ENCODE results near the gene RCCD1. TPM values are rescaled to one million over a fixed set of nuclear protein-coding genes. Genes with fewer than 3 reads are reported as not detected.
A peak's percentile ranks its signal among the peaks of the same experiment; 100 is the strongest.

The RCCD1 gene
- polyA plus RNA-seq, 3 donors: 13.0 to 16.0 (median 15.1) TPM

DNA sequence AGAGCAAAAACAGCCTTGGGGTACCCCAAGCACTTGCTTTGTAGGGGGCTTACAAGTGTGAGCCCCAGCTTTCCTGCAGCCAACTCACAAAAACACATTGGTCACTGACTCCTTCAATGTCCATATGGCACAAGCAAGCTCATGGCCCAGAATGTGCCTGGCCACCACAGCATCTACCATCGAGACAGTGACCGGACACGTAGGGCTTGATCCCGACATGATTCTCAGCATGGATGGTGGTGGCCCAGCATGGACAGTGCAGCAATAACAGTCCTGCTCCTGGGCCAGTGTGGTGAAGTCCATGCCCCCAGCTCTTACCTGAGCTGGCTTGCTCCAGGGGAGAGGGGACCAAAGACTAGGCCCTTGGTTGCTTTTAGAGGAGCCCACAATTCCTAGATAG, 13.6 kb upstream of the RCCD1 start:
- no peak for DNase-seq (ENCODE audit: low read depth in 3 of 3, low spot score in 2 of 3)

DNA sequence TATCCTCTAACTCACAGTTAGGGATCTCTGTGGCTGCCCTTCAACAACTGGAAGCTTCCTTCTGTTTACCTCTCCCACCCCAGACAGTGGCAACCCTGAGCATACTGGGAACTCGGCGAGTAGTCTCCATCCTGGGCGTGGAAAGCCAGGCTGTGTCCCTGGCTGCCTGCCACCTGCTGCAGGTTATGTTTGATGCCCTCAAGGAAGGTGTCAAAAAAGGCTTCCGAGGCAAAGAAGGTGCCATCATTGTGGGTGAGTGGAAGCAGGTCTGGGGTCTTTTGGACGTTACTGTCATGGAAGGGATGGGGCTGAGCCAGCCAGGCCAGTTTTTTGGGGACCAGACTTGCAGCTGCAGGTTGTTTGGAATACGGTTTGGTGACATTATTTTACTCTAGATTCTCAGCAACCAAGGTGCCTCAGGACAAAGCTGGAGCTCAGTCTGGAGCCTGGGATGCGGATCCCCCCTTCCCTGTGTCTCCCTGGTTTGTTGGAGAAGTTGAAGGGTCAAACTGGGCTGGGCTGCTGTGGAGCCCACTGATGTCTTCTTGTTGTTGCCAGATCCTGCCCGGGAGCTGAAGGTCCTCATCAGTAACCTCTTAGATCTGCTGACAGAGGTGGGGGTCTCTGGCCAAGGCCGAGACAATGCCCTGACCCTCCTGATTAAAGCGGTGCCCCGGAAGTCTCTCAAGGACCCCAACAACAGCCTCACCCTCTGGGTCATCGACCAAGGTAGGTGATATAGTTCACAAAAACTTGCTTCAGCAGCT, 12.1 kb upstream of the RCCD1 start:
- DNase-seq (ENCODE audit: low read depth in 3 of 3, low spot score in 2 of 3): no peak

DNA sequence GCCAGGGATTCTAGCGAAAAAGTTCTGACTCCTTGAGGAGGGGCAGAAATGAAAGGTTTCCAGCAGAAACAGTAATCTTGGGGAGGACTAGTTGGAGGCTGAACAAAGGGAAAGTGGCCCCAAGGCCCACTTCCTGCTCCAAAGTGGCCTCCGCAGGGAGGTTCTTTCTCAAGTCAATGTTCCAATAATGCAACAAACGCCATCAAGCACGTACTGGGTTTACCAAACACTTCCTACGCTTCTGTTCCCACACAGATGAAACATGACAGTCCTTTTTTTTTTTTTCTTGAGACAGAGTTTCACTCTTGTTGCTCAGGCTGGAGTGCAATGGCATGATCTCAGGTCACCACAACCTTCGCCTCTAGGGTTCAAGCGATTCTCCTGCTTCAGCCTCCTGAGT, 9.6 kb upstream of the RCCD1 start:
- no peak for DNase-seq (ENCODE audit: low read depth in 3 of 3, low spot score in 2 of 3)

DNA sequence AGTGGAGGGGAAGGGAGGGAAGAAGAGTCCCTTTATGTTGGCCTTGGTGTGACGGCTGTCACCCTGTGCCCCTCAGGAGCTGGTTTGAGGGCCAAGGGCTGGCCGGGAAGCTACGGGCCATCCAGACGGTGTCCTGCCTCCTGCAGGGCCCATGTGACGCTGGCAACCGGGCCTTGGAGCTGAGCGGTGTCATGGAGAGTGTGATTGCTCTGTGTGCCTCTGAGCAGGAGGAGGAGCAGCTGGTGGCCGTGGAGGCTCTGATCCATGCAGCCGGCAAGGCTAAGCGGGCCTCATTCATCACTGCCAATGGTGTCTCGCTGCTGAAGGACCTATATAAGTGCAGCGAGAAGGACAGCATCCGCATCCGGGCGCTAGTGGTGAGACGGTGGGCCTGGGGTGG, 8.1 kb upstream of the RCCD1 start:
- DNase-seq (ENCODE audit: low read depth in 3 of 3, low spot score in 2 of 3): no peak

DNA sequence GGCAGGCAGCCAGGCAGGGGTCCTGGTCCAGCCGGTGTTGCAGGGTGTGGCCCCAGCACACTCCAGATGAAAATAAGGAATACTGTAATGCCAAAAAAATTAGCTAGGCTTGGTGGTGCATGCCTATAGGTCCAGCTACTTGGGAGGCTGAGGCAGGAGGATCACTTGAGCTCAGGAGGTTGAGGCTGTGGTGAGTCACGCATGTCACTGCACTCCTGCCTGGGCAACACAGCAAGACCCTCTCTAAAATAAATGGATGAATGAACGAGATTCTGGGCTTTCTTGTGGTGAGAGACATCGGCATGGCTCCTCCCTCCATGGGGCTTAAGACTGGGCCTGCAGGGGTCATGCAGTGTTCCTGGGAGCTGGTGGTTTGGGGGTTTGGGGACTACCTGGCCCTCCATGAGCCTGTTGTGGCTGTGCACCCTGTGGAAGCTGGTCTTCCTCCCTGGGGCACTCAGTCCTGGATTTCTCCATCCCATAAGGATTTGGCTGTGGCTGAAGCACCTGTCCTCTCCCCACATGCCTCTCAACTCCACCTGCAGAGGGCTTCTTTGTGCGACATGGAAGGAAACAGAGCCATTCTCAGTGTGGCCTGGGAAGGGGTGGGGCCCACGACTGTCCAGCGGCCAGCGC, 7.6 kb upstream of the RCCD1 start:
- no peak for DNase-seq (ENCODE audit: low read depth in 3 of 3, low spot score in 2 of 3)

DNA sequence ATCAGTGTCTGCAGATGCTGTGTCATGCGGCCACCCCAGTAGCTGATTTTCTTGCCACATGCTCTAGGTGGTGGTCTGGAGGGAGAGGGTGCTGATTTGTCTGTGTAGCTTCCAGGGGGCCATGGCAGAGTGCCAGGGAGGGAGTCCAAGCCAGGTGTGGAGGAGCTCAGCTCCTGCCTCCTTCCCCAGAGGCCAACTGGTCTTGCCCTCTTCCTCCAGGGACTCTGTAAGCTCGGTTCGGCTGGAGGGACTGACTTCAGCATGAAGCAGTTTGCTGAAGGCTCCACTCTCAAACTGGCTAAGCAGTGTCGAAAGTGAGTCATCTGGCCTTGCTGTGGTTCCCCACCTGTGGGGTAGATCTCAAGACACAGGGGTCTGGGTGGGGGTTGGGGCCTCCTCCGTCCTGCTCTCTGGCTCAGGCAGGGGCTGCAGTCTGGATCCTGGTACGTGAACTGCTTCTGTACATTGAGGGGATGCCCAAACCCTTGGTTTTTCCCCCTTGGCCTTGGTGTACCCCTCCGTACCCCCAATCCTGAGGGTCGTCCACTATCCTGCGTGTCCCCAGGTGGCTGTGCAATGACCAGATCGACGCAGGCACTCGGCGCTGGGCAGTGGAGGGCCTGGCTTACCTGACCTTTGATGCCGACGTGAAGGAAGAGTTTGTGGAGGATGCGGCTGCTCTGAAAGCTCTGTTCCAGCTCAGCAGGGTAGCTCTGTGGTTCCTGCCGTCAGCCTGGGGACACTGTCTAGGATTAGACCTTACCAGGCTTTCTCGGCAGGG, 6.9 kb upstream of the RCCD1 start:
- no peak for DNase-seq (ENCODE audit: low read depth in 3 of 3, low spot score in 2 of 3)

DNA sequence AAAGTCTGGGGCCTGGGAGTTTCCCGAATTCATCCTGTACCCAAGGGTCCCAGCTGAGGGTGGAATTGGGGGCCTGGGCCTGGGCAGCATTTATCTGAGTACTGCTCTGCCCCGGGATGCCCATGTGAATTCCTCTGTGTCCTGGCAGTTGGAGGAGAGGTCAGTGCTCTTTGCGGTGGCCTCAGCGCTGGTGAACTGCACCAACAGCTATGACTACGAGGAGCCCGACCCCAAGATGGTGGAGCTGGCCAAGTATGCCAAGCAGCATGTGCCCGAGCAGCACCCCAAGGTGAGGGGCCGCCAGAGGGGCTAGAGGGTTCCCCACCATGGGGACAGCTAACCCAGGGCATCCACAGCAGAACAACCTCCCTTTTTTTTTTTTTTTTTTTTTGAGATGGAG, 6.2 kb upstream of the RCCD1 start:
- no peak for DNase-seq (ENCODE audit: low read depth in 3 of 3, low spot score in 2 of 3)

DNA sequence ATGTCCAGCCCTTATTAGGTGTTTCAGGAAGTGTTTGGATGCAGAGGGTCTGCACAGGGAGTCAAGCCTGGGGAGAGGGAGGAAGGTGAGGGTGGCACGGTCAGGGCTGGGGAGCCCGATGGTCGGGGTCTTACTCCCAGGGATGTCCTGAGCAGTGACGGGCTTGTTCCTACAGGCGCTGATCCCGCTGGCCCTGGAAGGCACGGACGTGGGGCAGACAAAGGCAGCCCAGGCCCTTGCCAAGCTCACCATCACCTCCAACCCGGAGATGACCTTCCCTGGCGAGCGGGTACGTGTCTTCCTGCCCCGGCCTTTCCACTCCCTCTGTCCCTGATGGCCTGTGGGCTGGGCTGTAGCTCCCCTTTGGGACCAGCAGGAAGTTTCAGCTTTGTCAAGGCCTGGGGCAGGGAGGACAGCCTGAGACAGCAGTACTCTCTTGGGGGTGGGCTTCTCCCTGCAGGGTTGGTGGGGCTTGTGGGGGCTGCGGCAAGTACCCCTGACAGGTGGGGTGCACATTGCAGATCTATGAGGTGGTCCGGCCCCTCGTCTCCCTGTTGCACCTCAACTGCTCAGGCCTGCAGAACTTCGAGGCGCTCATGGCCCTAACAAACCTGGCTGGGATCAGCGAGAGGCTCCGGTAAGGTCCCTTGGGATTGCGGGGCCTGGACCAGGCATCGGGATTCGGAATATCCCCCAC, 4.6 kb upstream of the RCCD1 start:
- DNase-seq (ENCODE audit: low read depth in 3 of 3, low spot score in 2 of 3): no peak

DNA sequence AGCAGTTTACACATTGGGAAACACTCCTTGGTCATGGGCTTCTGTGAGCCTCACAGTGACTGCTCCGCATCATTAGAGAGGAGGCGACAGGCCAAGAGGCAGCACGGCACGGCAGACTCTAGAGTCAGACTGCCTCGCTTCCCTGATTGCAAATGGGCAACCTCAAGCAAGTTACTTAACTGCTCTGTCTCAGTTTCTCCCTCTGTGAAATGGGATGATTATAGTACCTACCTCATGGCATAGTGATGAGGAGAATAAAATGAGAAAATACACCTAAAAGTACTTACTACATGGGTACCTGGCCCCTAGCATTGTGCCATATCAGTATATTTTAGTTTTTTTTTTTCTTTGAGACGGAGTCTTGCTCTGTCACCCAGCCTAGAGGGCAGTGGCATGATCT, 4.0 kb upstream of the RCCD1 start:
- no peak for DNase-seq (ENCODE audit: low read depth in 3 of 3, low spot score in 2 of 3)

DNA sequence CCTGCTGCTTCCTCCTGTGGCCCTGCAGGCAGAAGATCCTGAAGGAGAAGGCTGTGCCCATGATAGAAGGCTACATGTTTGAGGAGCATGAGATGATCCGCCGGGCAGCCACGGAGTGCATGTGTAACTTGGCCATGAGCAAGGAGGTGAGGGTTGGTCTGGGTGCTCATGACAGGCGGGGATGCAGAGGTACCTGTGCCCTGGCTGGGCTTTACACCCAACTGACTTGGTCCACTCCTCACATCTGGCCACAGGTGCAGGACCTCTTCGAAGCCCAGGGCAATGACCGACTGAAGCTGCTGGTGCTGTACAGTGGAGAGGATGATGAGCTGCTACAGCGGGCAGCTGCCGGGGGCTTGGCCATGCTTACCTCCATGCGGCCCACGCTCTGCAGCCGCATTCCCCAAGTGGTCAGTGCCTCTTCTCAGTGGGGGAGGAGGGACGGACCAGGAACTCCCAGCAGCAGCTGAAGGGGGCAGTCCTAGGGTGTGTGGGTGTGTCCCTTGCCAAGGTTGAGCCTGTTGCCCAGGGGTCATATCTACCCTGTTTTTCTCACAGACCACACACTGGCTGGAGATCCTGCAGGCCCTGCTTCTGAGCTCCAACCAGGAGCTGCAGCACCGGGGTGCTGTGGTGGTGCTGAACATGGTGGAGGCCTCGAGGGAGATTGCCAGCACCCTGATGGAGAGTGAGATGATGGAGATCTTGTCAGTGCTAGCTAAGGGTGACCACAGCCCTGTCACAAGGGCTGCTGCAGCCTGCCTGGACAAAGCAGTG, 1.6 kb upstream of the RCCD1 start:
- no peak for DNase-seq (ENCODE audit: low read depth in 3 of 3, low spot score in 2 of 3)

DNA sequence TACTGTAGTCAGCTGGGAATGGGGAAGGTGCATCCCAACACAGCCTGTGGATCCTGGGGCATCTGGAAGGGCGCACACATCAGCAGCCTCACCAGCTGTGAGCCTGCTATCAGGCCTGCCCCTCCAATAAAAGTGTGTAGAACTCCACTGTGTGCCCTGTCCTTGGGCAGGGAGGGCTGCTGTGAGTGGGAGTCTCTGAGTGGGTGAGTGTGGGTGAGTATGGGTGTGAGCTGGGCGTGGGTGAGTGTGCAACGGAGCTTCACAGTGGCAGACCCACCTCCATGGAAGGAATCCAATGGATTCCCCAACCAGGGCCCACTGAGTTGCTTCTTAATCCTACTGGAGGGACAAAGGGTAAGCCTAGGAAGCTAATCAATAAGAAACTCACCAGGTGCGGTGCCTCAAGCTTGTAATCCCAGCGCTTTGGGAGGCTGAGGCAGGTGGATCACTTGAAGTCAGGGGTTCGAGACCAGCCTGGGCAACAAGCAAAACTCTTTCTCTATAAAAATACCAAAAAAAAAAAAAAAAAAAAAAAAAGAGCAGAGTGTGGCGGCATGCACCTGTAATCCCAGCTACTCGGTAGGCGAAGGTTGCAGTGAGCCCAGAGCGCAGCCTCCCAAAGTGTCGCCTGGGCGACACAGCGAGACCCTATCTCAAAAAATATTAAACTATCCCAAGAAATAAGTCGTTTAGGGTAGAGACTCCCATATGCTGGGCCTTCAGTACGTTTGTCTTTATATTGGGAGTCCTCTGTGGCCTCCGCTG, 555 bp upstream of the RCCD1 start:
- DNase-seq (ENCODE audit: low read depth in 3 of 3, low spot score in 2 of 3): no peak

DNA sequence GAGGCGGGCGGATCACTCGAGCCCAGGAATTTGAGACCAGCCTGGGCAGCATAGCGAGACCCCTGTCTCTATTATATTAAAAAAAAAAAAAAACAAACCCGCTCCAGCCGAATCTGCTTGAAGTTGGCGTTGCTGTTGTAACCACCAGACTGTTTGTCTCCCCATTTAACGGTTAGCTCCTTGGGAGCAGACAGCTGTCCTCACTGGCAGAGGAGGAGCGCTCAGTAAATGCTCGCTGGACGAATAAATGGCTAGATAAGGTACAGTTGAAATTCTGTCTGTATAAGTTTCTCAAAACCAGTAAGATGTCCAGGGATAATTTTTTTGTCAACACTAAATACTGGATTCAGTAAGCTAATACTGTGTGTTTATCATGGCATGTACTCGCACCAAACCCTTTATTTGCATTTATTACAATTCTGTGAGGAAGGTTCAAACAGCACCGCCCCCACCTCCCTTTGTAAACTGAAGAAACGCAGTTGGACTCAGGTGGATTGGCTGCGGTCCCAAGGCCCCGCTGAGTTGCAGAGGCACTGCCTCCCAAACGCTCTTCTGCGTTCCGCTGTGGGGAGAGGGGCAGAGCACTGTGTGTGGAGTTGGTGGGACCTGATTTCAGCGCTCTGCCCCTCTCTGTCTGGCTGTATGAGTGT, 1.1 kb downstream of the RCCD1 start:
- DNase-seq (ENCODE audit: low read depth in 3 of 3, low spot score in 2 of 3): no peak

DNA sequence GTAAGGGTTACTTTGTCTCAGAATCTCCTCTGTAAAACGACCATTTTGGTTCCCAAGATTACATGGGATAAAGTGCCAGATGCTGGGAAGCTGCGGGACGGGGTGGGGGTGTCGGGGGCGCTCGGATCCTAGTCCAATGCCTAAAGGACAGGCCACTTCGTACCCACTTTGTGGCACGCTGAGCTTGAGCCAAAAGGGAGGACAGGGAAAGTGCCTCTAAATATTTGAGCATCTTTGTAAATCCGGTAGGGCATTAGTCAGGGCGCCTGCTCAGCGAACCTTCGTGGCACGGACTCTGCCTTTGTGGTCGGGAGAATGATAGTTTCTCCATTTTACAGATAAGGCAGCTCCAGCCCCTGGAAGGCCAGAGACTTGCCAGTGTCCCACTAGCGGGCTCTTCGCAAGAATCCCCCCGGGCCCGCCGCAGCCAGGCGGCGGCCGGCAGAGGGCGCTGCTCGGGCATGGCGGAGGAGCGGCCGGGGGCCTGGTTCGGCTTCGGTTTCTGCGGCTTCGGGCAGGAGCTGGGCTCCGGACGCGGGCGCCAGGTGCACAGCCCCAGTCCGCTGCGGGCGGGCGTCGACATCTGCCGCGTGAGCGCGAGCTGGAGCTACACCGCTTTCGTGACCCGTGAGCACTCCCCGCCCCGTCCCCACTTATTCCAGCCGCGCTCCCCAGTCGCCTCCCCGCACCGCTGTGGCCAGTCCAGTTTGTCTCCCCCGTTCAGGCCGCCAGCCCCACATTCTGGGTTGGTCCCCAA, 1.8 kb downstream of the RCCD1 start:
- DNase-seq (ENCODE audit: low read depth in 3 of 3, low spot score in 2 of 3): peak; percentile 52 to 70 (median 60)

DNA sequence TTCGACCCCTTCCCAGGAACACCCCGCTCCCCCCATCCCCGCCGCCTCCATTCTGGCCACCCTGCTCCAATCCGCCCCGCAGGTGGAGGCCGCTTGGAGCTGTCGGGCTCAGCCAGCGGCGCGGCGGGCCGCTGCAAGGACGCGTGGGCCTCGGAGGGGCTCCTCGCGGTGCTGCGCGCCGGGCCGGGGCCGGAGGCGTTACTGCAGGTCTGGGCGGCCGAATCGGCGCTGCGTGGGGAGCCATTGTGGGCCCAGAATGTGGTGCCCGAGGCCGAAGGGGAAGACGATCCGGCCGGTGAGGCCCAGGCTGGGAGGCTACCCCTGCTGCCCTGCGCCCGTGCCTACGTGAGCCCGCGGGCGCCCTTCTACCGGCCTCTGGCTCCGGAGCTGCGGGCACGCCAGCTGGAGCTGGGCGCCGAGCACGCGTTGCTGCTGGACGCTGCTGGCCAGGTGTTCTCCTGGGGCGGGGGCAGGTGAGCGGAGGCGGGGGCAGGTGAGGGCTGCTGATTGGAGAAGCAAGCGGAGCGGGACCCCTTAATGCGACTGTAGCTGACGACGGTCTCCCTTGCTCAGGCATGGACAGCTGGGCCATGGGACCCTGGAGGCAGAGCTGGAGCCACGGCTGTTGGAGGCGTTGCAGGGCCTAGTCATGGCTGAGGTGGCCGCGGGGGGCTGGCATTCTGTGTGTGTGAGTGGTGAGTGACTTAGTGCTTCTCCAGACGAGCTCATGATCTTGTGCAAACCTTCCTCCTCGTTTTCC, 2.5 kb downstream of the RCCD1 start:
- peak in 1 of 3 donors; percentile 19 for DNase-seq (ENCODE audit: low read depth in 3 of 3, low spot score in 2 of 3)

DNA sequence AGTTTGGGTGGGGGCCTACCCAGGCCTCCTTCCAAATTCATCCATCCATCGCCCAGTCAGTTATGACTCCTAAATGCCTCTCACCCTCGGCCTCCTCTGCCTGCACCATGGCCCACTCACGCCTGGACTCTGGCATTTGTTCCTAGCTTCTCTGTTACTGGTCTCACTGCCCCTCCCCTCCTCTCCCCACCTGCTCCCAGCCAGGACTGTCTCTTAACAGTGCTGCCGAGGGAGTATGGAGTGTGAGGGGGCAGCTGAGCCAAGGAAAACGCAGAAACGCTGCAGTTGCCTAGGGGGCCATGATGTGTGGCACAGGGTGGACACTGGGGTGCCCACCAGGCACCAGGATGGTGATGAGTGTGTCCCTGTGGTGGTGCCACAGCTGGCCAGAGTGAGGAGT, 3.1 kb downstream of the RCCD1 start:
- no peak for DNase-seq (ENCODE audit: low read depth in 3 of 3, low spot score in 2 of 3)

DNA sequence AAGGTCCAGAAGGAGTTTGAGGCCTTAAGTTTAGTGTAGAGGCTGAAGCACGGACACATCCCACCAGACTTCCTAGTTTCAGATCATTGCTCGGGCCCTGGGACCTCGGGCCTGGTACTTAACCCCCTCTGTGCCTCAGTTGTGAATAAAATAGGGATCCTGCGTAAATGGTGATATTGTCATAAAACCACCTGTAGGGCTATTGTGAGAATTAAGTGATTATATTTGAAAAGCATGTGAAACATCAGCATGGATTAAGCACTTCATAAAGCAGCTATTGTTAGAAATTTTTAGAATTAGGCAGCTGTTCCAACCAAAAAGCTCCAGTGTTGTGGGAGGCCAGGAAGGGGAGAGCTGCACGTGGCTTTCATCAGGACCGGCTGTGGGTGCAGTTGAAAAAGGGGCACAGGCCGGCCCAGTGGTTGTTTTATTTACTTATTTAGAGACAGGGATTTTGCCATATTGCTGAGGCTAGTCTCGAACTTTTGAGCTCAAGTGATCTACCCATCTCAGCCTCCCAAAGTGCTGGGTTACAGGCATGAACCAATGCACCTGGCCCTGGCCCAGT, 4.4 kb downstream of the RCCD1 start:
- DNase-seq (ENCODE audit: low read depth in 3 of 3, low spot score in 2 of 3): no peak

DNA sequence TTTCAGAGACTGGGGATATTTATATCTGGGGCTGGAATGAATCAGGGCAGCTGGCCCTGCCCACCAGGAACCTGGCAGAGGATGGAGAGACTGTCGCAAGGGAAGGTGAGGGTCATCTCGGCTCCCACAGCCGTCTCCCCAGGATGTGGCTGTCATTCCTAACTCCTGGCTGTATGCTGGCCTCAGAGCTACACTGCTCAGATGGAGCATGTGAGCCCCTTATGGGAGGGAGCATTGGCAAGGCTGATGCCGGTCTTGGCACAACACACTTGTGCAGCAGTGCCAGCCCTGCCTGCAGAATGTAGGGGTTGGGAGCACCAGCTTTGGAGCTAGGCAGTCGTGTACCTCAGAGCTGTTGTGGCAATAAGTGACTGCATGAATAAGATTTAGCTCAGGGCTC, 5.2 kb downstream of the RCCD1 start:
- DNase-seq (ENCODE audit: low read depth in 3 of 3, low spot score in 2 of 3): no peak

Data from right renal cortex interstitium (tissue), 3 donors.